Measurements from ENCODE around the gene EREG. TPM values are rescaled to one million over a fixed set of nuclear protein-coding genes. Genes with fewer than 3 reads are reported as not detected.
A peak's percentile ranks its signal among the peaks of the same experiment; 100 is the strongest.

The EREG gene
- total and polyA plus RNA-seq, 9 of the 15 experiments (the other 6 are each of a cell fraction or from before 2014, with no cell fraction given) = 0.97 to 7.3 (median 2.5) TPM

DNA sequence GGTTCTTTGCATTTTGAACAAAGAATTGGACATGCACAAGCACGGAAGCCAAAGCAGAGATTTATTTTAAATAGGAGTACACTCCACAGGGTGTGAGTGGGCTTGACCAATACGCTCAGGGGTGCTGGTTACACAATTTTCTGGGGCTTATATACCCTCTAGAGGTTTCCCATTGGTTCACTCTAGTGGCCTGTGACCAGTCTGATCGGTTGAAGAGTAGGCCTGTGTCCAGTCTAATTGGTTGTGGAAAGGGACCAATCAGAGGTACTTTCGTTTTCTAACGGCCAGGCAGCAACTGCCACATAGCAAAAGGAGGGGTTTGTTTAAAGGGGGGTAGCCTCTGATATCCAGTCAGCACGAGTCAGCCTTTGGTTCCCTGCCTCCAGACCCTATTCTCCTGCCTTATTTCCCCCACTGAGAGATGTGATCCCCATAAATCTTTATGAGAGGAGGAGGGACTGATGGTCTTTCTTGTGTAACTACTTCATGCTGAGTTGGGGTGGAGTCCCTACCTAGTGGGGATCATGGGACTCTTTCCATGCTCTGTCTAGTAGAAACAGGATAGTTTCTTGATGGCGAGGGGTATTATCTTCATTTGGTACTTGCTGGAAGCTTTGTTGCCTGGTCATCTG is 68.7 kb downstream of the EREG start (continued):
- no peak for TF ChIP-seq E2F8 (IDR thresholded peaks at IDR 0.05; ENCODE audit: low read depth, partially characterized antibody)
- no peak for TF ChIP-seq XRCC4 (IDR thresholded peaks at IDR 0.05; ENCODE audit: extremely low read depth, insufficient read depth, insufficient read length)
- peak; percentile 19; the same call in 1 of the 2 replicates for TF ChIP-seq ATF7 (IDR thresholded peaks at IDR 0.05)
- TF ChIP-seq BDP1 (IDR thresholded peaks at IDR 0.05; ENCODE audit: insufficient read depth, insufficient read length) = no peak
- no peak for TF ChIP-seq ZNF3 (CRISPR knock-in tag; IDR thresholded peaks at IDR 0.05)
- TF ChIP-seq, protein P1, sequence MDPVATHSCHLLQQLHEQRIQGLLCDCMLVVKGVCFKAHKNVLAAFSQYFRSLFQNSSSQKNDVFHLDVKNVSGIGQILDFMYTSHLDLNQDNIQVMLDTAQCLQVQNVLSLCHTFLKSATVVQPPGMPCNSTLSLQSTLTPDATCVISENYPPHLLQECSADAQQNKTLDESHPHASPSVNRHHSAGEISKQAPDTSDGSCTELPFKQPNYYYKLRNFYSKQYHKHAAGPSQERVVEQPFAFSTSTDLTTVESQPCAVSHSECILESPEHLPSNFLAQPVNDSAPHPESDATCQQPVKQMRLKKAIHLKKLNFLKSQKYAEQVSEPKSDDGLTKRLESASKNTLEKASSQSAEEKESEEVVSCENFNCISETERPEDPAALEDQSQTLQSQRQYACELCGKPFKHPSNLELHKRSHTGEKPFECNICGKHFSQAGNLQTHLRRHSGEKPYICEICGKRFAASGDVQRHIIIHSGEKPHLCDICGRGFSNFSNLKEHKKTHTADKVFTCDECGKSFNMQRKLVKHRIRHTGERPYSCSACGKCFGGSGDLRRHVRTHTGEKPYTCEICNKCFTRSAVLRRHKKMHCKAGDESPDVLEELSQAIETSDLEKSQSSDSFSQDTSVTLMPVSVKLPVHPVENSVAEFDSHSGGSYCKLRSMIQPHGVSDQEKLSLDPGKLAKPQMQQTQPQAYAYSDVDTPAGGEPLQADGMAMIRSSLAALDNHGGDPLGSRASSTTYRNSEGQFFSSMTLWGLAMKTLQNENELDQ (CRISPR knock-in tag; IDR thresholded peaks at IDR 0.05; ENCODE audit: borderline replicate concordance) = no peak
- TF ChIP-seq, protein P2, sequence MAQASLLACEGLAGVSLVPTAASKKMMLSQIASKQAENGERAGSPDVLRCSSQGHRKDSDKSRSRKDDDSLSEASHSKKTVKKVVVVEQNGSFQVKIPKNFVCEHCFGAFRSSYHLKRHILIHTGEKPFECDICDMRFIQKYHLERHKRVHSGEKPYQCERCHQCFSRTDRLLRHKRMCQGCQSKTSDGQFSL (CRISPR knock-in tag; IDR thresholded peaks at IDR 0.05) = no peak
- TF ChIP-seq, protein P2 (tag; IDR thresholded peaks at IDR 0.05) = no peak
- no peak for TF ChIP-seq XRCC3 (IDR thresholded peaks at IDR 0.05)
- no peak for TF ChIP-seq ESRRB (CRISPR knock-in tag; IDR thresholded peaks at IDR 0.05; ENCODE audit: borderline replicate concordance)

All from K562 (cell line).